GM18508 (cell line): ENCODE data around the gene HOXC11.

Experiments
- ATAC-seq: cut with Tn5 transposase; IDR thresholded peaks from one replicate; pipeline ENCODE4 v1.9.1; 2021; ENCODE audit warnings: moderate number of reproducible peaks; ENCODE audit not compliant: insufficient read depth, unreplicated experiment

Gene HOXC11

GRCh38 chr12:54018468-54018984 is 45.6 kb downstream of the HOXC11 start:
- no peak for ATAC-seq

GRCh38 chr12:54019091-54019811 is 46.3 kb downstream of the HOXC11 start:
- ATAC-seq: no peak

GRCh38 chr12:54019924-54020590 is 47.1 kb downstream of the HOXC11 start:
- ATAC-seq: no peak

GRCh38 chr12:54020591-54021405 is 47.9 kb downstream of the HOXC11 start:
- ATAC-seq: no peak

GRCh38 chr12:54021432-54022013 is 48.6 kb downstream of the HOXC11 start:
- ATAC-seq: no peak

- no peak for ATAC-seq
Measured at GRCh38 chr12:54022960-54023884, 50.3 kb downstream of the HOXC11 start.

- no peak for ATAC-seq
Measured at GRCh38 chr12:54024127-54024526, 51.2 kb downstream of the HOXC11 start.

GRCh38 chr12:54024581-54025305 is 51.8 kb downstream of the HOXC11 start:
- ATAC-seq: no peak

GRCh38 chr12:54025499-54026405 is 52.8 kb downstream of the HOXC11 start:
- ATAC-seq: no peak

- ATAC-seq: no peak
Measured at GRCh38 chr12:54026640-54027441, 53.9 kb downstream of the HOXC11 start.
